HG03159 (cell line): Measurements from ENCODE around the gene ZNF646.

ENCODE experiments used
- ATAC-seq: cut with Tn5 transposase; IDR thresholded peaks from one replicate; pipeline ENCODE4 v1.9.1; 2021; ENCODE audit warnings: mild to moderate bottlenecking, moderate library complexity; ENCODE audit not compliant: unreplicated experiment

ZNF646 gene

DNA sequence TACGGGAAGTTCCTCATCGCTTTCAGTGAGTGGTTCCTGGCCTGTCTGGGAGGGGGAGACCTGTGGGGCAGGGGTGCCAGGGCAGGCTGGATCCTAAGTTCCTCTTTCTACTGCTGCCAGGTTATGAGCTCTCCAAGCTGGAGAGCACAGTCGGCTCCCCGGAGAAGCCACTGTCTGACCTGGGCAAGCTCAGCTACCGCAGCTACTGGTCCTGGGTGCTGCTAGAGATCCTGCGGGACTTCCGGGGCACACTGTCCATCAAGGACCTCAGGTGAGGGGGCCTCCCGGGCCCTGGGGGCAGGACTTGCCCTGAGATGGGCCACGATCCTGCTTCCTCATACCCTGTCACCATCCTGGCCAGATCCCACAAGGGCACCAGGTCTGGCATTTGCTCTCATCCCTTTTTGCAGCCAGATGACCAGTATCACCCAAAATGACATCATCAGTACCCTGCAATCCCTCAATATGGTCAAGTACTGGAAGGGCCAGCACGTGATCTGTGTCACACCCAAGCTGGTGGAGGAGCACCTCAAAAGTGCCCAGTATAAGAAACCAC lies 56.2 kb downstream of the ZNF646 start:
- no peak for ATAC-seq

DNA sequence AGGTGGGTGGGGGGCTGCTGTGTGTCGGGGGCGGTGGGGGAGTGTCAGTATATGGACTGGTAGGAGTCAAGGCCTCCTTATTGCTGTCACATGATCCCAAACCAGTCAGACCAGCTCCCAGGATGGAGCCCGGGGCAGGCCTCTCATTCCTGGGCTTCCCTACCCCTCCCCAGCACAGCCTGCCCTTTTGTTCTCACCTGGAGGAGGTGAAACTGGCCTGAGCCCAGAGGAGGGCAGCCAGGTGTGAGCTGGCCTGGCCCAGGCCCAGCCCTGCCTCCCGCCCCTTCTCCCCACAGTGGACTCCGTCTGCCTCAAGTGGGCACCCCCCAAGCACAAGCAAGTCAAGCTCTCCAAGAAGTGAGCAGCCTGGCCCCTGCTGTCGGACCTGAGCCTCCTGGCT lies 56.7 kb downstream of the ZNF646 start:
- ATAC-seq, result no peak

DNA sequence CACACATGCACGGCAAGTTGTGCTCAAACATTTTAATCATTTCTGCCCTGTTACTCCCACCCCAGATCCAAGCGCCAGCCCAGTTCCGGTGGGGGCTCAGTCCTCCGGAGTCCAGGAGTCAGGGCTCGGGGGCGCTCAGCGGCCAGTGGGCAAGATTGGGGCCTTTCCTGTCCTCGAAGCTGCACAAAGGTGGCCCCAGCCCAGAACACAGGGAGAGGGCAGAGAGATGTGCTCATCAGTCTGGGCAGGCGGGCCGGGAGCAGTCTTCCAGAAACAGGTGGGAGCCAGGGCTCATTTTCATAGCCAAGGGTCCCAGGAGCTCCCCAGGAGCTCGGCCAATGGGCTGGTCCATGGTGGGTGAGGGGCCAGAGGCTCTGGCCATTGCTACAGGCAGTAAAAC lies 57.2 kb downstream of the ZNF646 start:
- no peak for ATAC-seq

DNA sequence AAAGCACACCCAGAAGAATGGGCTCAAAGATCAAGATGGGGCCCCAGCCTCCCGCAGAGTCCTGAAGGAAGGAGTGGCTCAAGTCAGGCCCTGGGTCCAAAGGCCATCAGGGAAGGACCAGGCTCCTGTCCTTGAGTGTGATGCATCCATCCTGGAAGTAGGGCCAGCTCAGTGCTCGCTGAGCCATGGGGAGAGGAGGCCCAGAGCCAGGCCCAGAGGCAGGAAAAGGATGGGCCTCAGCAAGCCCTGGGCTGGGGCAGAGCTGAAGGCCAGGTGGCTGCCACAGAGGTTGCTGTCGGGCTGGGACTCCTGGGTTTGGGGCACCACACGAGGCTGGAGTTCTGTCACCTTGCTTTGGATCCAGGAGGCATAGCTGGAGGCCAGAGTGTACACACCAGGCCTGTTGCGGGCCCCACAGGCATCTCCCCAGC lies 57.6 kb downstream of the ZNF646 start:
- ATAC-seq, result no peak

DNA sequence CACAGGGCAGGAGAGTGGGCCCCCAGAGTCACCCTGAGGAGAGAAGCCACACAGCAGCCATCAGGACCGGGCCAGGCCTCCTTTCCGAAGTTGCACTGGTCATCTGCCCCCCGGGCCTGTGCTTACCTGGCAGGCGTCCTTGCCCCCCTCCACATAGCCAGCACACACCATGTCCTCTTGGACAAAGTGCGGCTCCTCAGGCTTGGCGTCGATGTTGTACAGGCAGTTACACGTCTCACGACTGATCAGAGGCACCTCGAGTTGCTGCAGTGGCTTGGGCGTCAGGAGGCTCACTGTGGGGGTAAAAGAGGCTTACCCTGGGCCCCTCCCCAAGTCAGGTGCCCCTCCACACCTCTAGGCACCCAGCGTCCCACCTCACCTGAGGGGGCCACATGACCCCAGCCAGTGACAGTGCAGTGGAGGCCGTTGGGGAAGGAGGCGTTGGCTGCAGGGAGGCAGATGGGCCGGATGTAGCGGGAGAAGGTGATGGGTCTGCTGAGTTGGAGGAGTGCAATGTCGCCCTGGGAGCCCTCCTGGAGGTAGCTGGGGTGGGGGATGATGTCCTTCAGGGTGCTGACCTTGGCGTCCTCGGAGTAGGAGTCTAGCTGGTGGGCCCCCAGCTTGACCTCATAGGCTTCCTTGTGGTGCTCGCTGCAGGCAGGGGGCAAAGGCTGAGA lies 58.2 kb downstream of the ZNF646 start:
- ATAC-seq, result no peak

DNA sequence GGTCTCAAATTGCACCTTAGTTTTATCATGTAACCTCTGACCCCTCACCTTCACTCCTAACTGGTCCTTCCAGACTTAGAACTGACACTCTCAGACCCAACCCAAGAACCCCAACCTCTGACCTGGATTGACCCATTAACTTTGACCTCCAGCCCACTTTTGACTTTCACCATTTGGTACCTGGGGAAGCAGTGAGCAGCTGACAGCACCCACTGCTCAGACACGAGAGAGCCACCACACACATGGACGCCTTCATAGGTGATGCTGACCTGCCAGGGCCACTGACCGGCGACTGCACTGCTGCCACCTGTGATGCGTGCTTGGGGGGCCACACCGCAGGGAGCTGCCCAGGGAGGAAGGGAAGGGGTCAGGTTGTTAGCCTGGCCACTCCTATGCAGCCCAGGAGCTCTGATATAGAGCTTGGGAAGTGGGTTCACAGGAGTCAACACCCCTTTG lies 58.9 kb downstream of the ZNF646 start:
- no peak for ATAC-seq
